Chondrocyte (in vitro differentiated cells): Measurements from ENCODE around the gene IFT80. TPM values are rescaled to one million over a fixed set of nuclear protein-coding genes. Genes with fewer than 3 reads are reported as not detected.
"Not testable (repeated sequence)": the region's sequence is repeated elsewhere in the genome, so short reads cannot be mapped to it uniquely, and the experiment has no call there.

Experiments used
- DNase-seq: peaks from one replicate; pipeline ENCODE4 v3.0.0; 2021; ENCODE audit warnings: mixed read lengths, low spot score
- H3K27ac Mint-ChIP-seq: one replicate; pipeline ENCODE4 v1.8.0; 2021; ENCODE audit warnings: mild to moderate bottlenecking, moderate library complexity, mixed read lengths; ENCODE audit not compliant: unreplicated experiment
- H3K27me3 Mint-ChIP-seq: 2 replicates; pipeline ENCODE4 v1.8.0; 2021; ENCODE audit warnings: low read depth, mixed read lengths
- H3K36me3 Mint-ChIP-seq: 2 replicates; pipeline ENCODE4 v1.8.0; 2021; ENCODE audit warnings: low read depth, mixed read lengths
- H3K4me1 Mint-ChIP-seq: 2 replicates; pipeline ENCODE4 v1.8.0; 2021; ENCODE audit warnings: low read depth, mild to moderate bottlenecking, mixed read lengths
- H3K4me3 Mint-ChIP-seq: one replicate; pipeline ENCODE4 v1.8.0; 2021; ENCODE audit warnings: mild to moderate bottlenecking, moderate library complexity, mixed read lengths; ENCODE audit not compliant: unreplicated experiment
- H3K9me3 Mint-ChIP-seq: 2 replicates; pipeline ENCODE4 v1.8.0; 2021; ENCODE audit warnings: low read depth, mixed read lengths
- total RNA-seq: library from RNA; stranded (reverse); gene quantifications from 3 replicates; pipeline ENCODE4 v1.2.1, GENCODE V29; 2021
- TF ChIP-seq, protein P1 (sequence below): fragments of 200-600 bp; sonication (generic); IDR thresholded peaks from 2 replicates; pipeline ENCODE4 v1.5.0; 2021; ENCODE audit warnings: antibody characterized with exemption, mild to moderate bottlenecking, moderate library complexity

The IFT80 gene
- total RNA-seq, 1 donor from 2014 or later, result 22.6 TPM

DNA sequence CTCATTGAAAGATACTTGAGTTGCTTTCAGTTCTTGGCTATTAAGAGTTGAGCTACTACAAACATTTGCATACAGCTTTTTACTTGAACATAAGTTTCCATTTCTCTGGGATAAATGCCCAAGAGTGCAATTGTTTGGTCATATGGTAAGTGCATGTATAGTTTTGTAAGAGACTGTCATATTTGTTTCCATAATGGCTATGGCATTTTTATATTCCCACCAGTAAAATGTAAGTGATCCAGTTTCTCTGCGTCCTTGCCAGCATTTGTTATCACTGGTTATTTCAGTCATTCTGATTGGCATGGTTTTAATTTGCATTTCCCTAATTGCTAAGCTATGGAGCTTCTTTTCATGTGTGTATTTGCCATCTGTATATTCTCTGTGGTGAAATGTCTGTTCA is 151.3 kb downstream of the IFT80 start:
- Mint-ChIP-seq H3K27ac (no peak overlapping the region), H3K4me1 (no peaks in the 10 kb centered on the region), H3K36me3 (peaks cover 3% of the 10 kb centered on the region), H3K4me3 (no peak overlapping the region), H3K9me3 (peaks cover 26% of the 10 kb centered on the region), H3K27me3 (no peaks in the 10 kb centered on the region)
- no peak for DNase-seq
- TF ChIP-seq, protein P1, sequence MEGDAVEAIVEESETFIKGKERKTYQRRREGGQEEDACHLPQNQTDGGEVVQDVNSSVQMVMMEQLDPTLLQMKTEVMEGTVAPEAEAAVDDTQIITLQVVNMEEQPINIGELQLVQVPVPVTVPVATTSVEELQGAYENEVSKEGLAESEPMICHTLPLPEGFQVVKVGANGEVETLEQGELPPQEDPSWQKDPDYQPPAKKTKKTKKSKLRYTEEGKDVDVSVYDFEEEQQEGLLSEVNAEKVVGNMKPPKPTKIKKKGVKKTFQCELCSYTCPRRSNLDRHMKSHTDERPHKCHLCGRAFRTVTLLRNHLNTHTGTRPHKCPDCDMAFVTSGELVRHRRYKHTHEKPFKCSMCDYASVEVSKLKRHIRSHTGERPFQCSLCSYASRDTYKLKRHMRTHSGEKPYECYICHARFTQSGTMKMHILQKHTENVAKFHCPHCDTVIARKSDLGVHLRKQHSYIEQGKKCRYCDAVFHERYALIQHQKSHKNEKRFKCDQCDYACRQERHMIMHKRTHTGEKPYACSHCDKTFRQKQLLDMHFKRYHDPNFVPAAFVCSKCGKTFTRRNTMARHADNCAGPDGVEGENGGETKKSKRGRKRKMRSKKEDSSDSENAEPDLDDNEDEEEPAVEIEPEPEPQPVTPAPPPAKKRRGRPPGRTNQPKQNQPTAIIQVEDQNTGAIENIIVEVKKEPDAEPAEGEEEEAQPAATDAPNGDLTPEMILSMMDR, result no peak

DNA sequence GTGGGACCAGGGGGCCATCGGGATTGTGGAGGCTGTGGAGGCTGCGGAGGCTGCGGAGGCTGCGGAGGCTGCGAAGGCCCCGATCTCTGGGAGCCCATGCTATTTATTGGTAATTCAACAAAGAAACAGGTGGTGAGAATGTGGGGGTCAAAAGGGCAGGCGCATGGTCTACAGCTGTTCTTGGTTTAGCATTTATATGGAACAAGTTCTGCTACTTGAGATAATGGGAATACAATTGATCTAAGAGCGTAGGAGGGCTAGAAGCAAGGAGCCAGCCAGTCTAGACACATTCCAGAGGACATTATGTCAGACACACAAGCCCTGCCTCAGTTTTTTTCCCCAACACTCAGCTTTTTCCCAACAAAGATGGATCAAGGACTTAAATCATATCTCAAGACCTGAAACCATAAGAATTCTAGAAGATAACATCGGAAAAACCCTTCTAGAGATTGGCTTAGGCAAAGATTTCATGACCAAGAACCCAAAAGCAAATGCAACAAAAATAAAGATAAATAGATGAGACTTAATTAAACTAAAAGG is 153.7 kb downstream of the IFT80 start:
- Mint-ChIP-seq H3K4me3 (no peak overlapping the region), H3K36me3 (peaks cover 9% of the 10 kb centered on the region), H3K27me3 (peaks cover 9% of the 10 kb centered on the region), H3K4me1 (no peaks in the 10 kb centered on the region), H3K9me3 (peaks cover 26% of the 10 kb centered on the region), H3K27ac (no peak overlapping the region)
- TF ChIP-seq, protein P1, result no peak
- DNase-seq, result no peak

- H3K4me1 Mint-ChIP-seq, H3K27ac Mint-ChIP-seq, H3K4me3 Mint-ChIP-seq, DNase-seq, H3K36me3 Mint-ChIP-seq, H3K27me3 Mint-ChIP-seq: not testable (repeated sequence)
- peaks cover 22% of the 10 kb centered on the region for H3K9me3 Mint-ChIP-seq
Observed at GRCh38 chr3:160240719-160241118, 158.3 kb downstream of the IFT80 start.

DNA sequence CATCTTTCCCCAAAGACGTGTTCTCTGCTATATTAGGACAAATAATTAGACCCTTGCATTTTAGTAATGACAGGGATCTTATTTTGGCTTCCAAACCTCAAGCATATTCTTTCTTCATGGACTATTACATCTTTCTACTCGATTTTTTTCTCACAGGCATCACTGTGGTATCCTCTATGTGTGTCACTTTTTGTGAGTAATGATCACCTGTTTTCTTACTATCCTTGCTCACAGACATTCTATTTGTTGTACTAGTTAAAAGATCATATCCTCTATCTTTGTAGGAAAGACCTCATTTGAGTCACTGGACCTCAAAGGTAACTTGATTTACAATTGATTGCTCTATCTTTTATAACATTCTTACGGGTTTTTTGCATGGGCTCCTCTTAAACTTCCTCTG is 167.0 kb downstream of the IFT80 start:
- no peak overlapping the region for H3K4me3 Mint-ChIP-seq
- no peaks in the 10 kb centered on the region for H3K4me1 Mint-ChIP-seq
- peaks cover 21% of the 10 kb centered on the region for H3K27me3 Mint-ChIP-seq
- no peak for DNase-seq
- TF ChIP-seq, protein P1, result no peak
- no peaks in the 10 kb centered on the region for H3K36me3 Mint-ChIP-seq
- no peaks in the 10 kb centered on the region for H3K9me3 Mint-ChIP-seq
- no peak overlapping the region for H3K27ac Mint-ChIP-seq

GRCh38 chr3:160227419-160227818 is 171.6 kb downstream of the IFT80 start:
- H3K27me3 Mint-ChIP-seq, result peaks cover 34% of the 10 kb centered on the region
- no peak overlapping the region for H3K4me3 Mint-ChIP-seq
- H3K4me1 Mint-ChIP-seq, result peaks cover 10% of the 10 kb centered on the region
- H3K27ac Mint-ChIP-seq, result no peak overlapping the region
- H3K36me3 Mint-ChIP-seq, result no peaks in the 10 kb centered on the region
- H3K9me3 Mint-ChIP-seq, result no peaks in the 10 kb centered on the region
- TF ChIP-seq, protein P1, result no peak
- DNase-seq, result no peak
